IMR-90 (cell line): ENCODE data around the gene EBLN2. TPM values are rescaled to one million over a fixed set of nuclear protein-coding genes. Genes with fewer than 3 reads are reported as not detected.
A peak's percentile ranks its signal among the peaks of the same experiment; 100 is the strongest.

Experiments
- ATAC-seq: fragments of 200-7000 bp; cut with Tn5 transposase; 2 replicates; pipeline ENCODE4 v1.9.1; 2020; ENCODE audit warnings: low read depth, mild to moderate bottlenecking, moderate library complexity
- BruUV-seq: library from RNA; stranded (reverse); fragments of 400-500 nt; replicated peaks from 2 replicates; lab custom pipeline; 2021; lab: Mats Ljungman, UMichigan
- CTCF ChIA-PET: fragments of 300-600 bp; formaldehyde crosslinking; extraction: SDS; loops from one replicate; lab custom pipeline; 2021; ENCODE audit warnings: antibody characterized with exemption; lab: Yijun Ruan, JAX
- POLR2A ChIA-PET: fragments of 300-600 bp; sonication (Branson Sonifier 250); formaldehyde crosslinking; loops from one replicate; lab custom pipeline; 2022; ENCODE audit warnings: antibody characterized with exemption; ENCODE audit not compliant: unreplicated experiment; lab: Charles Lee
- DNase-seq: peaks from one replicate; pipeline ENCODE4 v3.0.0; 2013
- H2AFZ ChIP-seq: replicated peaks from 2 replicates; pipeline ENCODE3; 2013; ENCODE audit warnings: low read length, mild to moderate bottlenecking; ENCODE audit not compliant: poor library complexity
- H2AK5ac ChIP-seq: 2 replicates; pipeline ENCODE4 v1.6.1; 2013; ENCODE audit warnings: low read depth, low read length, inconsistent platforms
- H2AK9ac ChIP-seq: replicated peaks from 2 replicates; pipeline ENCODE3; 2013; ENCODE audit warnings: mild to moderate bottlenecking, low read depth, low read length, moderate library complexity; ENCODE audit not compliant: poor library complexity
- H2BK120ac ChIP-seq: 2 replicates; pipeline ENCODE4 v1.6.1; 2013; ENCODE audit warnings: low read depth, low read length, inconsistent platforms
- H2BK15ac ChIP-seq: 3 replicates; pipeline ENCODE4 v1.6.1; 2013; ENCODE audit warnings: low read depth, low read length, inconsistent platforms
- H2BK20ac ChIP-seq: 2 replicates; pipeline ENCODE4 v1.6.1; 2013; ENCODE audit warnings: low read depth, mild to moderate bottlenecking, inconsistent platforms, low read length, moderate library complexity
- H2BK5ac ChIP-seq: 2 replicates; pipeline ENCODE4 v1.6.1; 2013; ENCODE audit warnings: mild to moderate bottlenecking, low read depth, low read length, inconsistent platforms; ENCODE audit not compliant: poor library complexity, severe bottlenecking
- H3K14ac ChIP-seq: replicated peaks from 2 replicates; pipeline ENCODE4 v1.6.1; 2013; ENCODE audit warnings: low read depth, low read length, inconsistent platforms
- H3K18ac ChIP-seq: 2 replicates; pipeline ENCODE4 v1.6.1; 2013; ENCODE audit warnings: low read depth, low read length, control low read depth
- H3K23ac ChIP-seq: 2 replicates; pipeline ENCODE4 v1.6.1; 2013; ENCODE audit warnings: low read depth, low read length, inconsistent platforms
- H3K27ac ChIP-seq: 2 replicates; pipeline ENCODE4 v1.5.1; 2013; ENCODE audit warnings: mild to moderate bottlenecking, control low read depth, low read length; ENCODE audit not compliant: insufficient read depth
- H3K27me3 ChIP-seq: 2 replicates; pipeline ENCODE4 v1.6.1; 2013; ENCODE audit warnings: low read length; ENCODE audit not compliant: control insufficient read depth, insufficient read depth
- H3K36me3 ChIP-seq: 2 replicates; pipeline ENCODE4 v1.6.1; 2013; ENCODE audit warnings: low read length, mixed read lengths; ENCODE audit not compliant: control insufficient read depth, insufficient read depth
- H3K4ac ChIP-seq: 2 replicates; pipeline ENCODE4 v1.6.1; 2013; ENCODE audit warnings: low read depth, low read length, inconsistent platforms
- H3K4me1 ChIP-seq: 2 replicates; pipeline ENCODE4 v1.6.1; 2013; ENCODE audit warnings: low read length, mixed read lengths; ENCODE audit not compliant: control insufficient read depth, insufficient read depth
- H3K4me2 ChIP-seq: 2 replicates; pipeline ENCODE4 v1.6.1; 2013; ENCODE audit warnings: low read depth, mild to moderate bottlenecking, control low read depth, low read length, moderate library complexity
- H3K4me3 ChIP-seq: 2 replicates; pipeline ENCODE4 v1.5.1; 2013; ENCODE audit warnings: low read depth, mild to moderate bottlenecking, control low read depth, low read length, moderate library complexity; ENCODE audit not compliant: insufficient read depth
- H3K56ac ChIP-seq: 2 replicates; pipeline ENCODE4 v1.6.1; 2013; ENCODE audit warnings: low read length, inconsistent platforms; ENCODE audit not compliant: insufficient read depth; ENCODE audit errors: extremely low read depth
- H3K79me1 ChIP-seq, 2 experiments: 2 replicates each; pipeline ENCODE4 v1.6.1; 2013; ENCODE audit warnings: low read length in 2 of 2, inconsistent platforms in 1 of 2, low read depth in 1 of 2
- H3K9ac ChIP-seq: 2 replicates; pipeline ENCODE4 v1.6.1; 2013; ENCODE audit warnings: low read depth, low read length, control low read depth
- H3K9me1 ChIP-seq: 2 replicates; pipeline ENCODE4 v1.6.1; 2013; ENCODE audit warnings: low read length, inconsistent platforms; ENCODE audit not compliant: insufficient read depth
- H3K9me3 ChIP-seq: 2 replicates; pipeline ENCODE4 v1.6.1; 2013; ENCODE audit warnings: low read length; ENCODE audit not compliant: control insufficient read depth, insufficient read depth
- H4K20me1 ChIP-seq: 2 replicates; pipeline ENCODE4 v1.6.1; 2013; ENCODE audit warnings: low read length, inconsistent platforms; ENCODE audit not compliant: insufficient read depth
- H4K5ac ChIP-seq: 2 replicates; pipeline ENCODE4 v1.6.1; 2013; ENCODE audit warnings: mild to moderate bottlenecking, low read depth, low read length, control low read depth
- H4K8ac ChIP-seq, 2 experiments: 2 replicates each; pipeline ENCODE4 v1.6.1; 2013; ENCODE audit warnings: low read depth in 2 of 2, low read length in 2 of 2, control low read depth in 1 of 2, inconsistent platforms in 1 of 2
- H4K91ac ChIP-seq: 2 replicates; pipeline ENCODE4 v1.6.1; 2013; ENCODE audit warnings: low read depth, low read length, inconsistent platforms; ENCODE audit not compliant: insufficient read depth
- BHLHE40 ChIP-seq: fragments of 150-350 bp; IDR thresholded peaks from 2 replicates; pipeline ENCODE4 v1.6.1; 2016; ENCODE audit warnings: mild to moderate bottlenecking, low read depth, low read length
- CHD1 ChIP-seq: IDR thresholded peaks from 2 replicates; pipeline ENCODE4 v1.6.1; 2012; ENCODE audit warnings: low read depth, low read length, improper control_type of control experiment
- CTCF ChIP-seq: conservative IDR thresholded peaks from 2 replicates; pipeline ENCODE4 v1.5.1; 2012; ENCODE audit warnings: mild to moderate bottlenecking, low read depth, low read length, improper control_type of control experiment
- FOS ChIP-seq: fragments of 150-350 bp; IDR thresholded peaks from 2 replicates; pipeline ENCODE4 v1.6.1; 2016; ENCODE audit warnings: low read depth, low read length
- MAFK ChIP-seq: IDR thresholded peaks from 2 replicates; pipeline ENCODE4 v1.6.1; 2012; ENCODE audit warnings: low read depth, low read length, improper control_type of control experiment
- MAZ ChIP-seq: IDR thresholded peaks from 2 replicates; pipeline ENCODE4 v1.6.1; 2012; ENCODE audit warnings: low read depth, mild to moderate bottlenecking, low read length, improper control_type of control experiment, moderate library complexity, borderline replicate concordance
- MXI1 ChIP-seq: IDR thresholded peaks from 2 replicates; pipeline ENCODE4 v1.6.1; 2012; ENCODE audit warnings: low read depth, mild to moderate bottlenecking, low read length, moderate library complexity, borderline replicate concordance
- NFE2L2 ChIP-seq: fragments of 150-350 bp; IDR thresholded peaks from 2 replicates; pipeline ENCODE4 v1.6.1; 2016; ENCODE audit warnings: low read depth, mild to moderate bottlenecking, low read length
- POLR2A ChIP-seq: IDR thresholded peaks from 2 replicates; pipeline ENCODE4 v1.6.1; 2012; ENCODE audit warnings: mild to moderate bottlenecking, low read depth, low read length
- RAD21 ChIP-seq: IDR thresholded peaks from 2 replicates; pipeline ENCODE4 v1.6.1; 2012; ENCODE audit warnings: low read length, improper control_type of control experiment
- RCOR1 ChIP-seq: IDR thresholded peaks from 2 replicates; pipeline ENCODE4 v1.6.1; 2012; ENCODE audit warnings: mild to moderate bottlenecking, low read length, improper control_type of control experiment; ENCODE audit not compliant: insufficient replicate concordance
- RFX5 ChIP-seq: IDR thresholded peaks from 2 replicates; pipeline ENCODE4 v1.8.0; 2012; ENCODE audit warnings: low read depth, mild to moderate bottlenecking, low read length, moderate library complexity
- SMC3 ChIP-seq: fragments of 150-350 bp; IDR thresholded peaks from 2 replicates; pipeline ENCODE4 v1.6.1; 2016; ENCODE audit warnings: low read depth, mild to moderate bottlenecking, antibody characterized with exemption, low read length, moderate library complexity
- WGBS, 2 experiments: methylation state at CpG; one replicate each; pipeline versions ENCODE4 v1.1.5 to v1.1.7; 2013; ENCODE audit warnings: missing lambda C conversion rate in 2 of 2; ENCODE audit not compliant: insufficient read length in 1 of 2; ENCODE audit errors: extremely low coverage in 2 of 2; 5-methylcytosine and 5-hydroxymethylcytosine counted together
- dilution Hi-C: fragments of 300-500 bp; cut with HindIII; formaldehyde crosslinking; loops from one replicate; pipeline ENCODE4 v1.14.3; 2018; ENCODE audit warnings: low sequenced_read_pairs; ENCODE audit not compliant: unreplicated experiment
- in situ Hi-C: fragments of 300-500 bp; cut with MboI; formaldehyde crosslinking; loops from 3 replicates; pipeline ENCODE4 v1.14.3; 2019; ENCODE audit warnings: low sequenced_read_pairs, inconsistent platforms, mixed read lengths
- intact Hi-C: fragments of 100-400 bp; cut with micrococcal nuclease; formaldehyde crosslinking; loops from 2 replicates; pipeline ENCODE4 v1.10.0; 2022
- polyA plus RNA-seq, 3 experiments: library from polyadenylated mRNA; depleted of rRNA; stranded (reverse); fragments of >200 nt; gene quantifications; 2 replicates each; pipeline ENCODE4 v1.2.3, GENCODE V29; 2012; ENCODE audit warnings: low replicate concordance in 1 of 3
- total RNA-seq: library from RNA; depleted of rRNA; stranded (reverse); fragments of >200 nt; gene quantifications from 2 replicates; pipeline ENCODE4 v1.2.3, GENCODE V29; 2012
- TF ChIP-seq, protein P1 (sequence below): fragments of 150-350 bp; IDR thresholded peaks from 2 replicates; pipeline ENCODE4 v1.6.1; 2016; ENCODE audit warnings: low read depth, mild to moderate bottlenecking, low read length, moderate library complexity, borderline replicate concordance
- TF ChIP-seq, protein P2 (sequence below): fragments of 150-350 bp; IDR thresholded peaks from 2 replicates; pipeline ENCODE4 v1.6.1; 2017; ENCODE audit warnings: mild to moderate bottlenecking, antibody characterized with exemption, low read length, low read depth

Gene EBLN2
- total and polyA plus RNA-seq, 2 of the 4 experiments (the other 2 are of a cell fraction), result 2.5 to 7.7 TPM

DNA sequence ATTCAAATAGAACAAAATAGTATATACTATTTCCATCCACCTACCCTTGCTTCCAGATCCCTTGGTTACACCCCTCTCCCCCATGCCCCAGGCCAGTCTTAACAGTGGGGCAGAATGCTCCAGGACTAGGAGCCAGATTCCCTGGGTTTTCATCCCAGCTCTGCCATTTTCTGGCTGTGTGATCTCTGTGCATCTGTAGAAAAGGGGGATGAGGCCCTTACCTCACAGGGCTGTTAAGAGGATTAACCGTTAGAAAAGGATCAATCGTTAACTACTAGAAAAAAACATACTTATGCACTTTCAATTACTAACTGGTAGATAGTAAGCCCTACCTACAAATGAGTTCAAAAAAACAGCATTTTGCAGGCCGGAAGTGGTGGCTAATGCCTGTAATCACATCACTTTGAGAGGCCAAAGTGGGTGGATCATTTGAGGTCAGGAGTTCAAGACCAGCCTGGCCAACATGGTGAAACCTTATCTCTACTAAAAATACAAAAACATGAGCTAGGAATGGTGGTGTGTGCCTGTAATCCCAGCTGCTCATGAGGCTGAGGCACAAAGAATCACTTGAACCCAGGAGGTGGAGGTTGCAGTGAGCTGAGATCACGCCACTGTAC, 11.7 kb downstream of the EBLN2 start:
- Histone ChIP-seq H3K27me3 (no peaks in the 10 kb centered on the region), H3K56ac (no peak overlapping the region), H2BK120ac (no peak overlapping the region), H2AK5ac (peak overlapping the region; percentile 29; the same call in 1 of the 2 replicates), H3K23ac (no peak overlapping the region), H3K4ac (no peak overlapping the region), H3K4me3 (no peak overlapping the region), H3K27ac (no peak overlapping the region), H4K91ac (no peak overlapping the region), H3K18ac (peak overlapping the region; percentile 28; the same call in 1 of the 2 replicates), H4K5ac (peak overlapping the region; percentile 20; the same call in 1 of the 2 replicates), H2AFZ (no peak overlapping the region), H3K4me1 (peaks cover 22% of the 10 kb centered on the region), H3K9me1 (peaks cover 8% of the 10 kb centered on the region), H3K36me3 (no peaks in the 10 kb centered on the region; the same call in 1 of the 2 replicates), H3K4me2 (no peak overlapping the region), H2BK15ac (no peak overlapping the region), H3K9ac (no peak overlapping the region), H2AK9ac (no peak overlapping the region), H2BK5ac (no peak overlapping the region), H3K79me1 (peaks cover 3 to 6% of the 10 kb centered on the region in 2 experiments; a peak in 1 of 4 replicates), H2BK20ac (no peak overlapping the region), H3K14ac (no peak overlapping the region), H4K20me1 (peaks cover 10% of the 10 kb centered on the region), H4K8ac (no peak overlapping the region; a peak in 1 of 4 replicates), H3K9me3 (no peaks in the 10 kb centered on the region)
- ATAC-seq, result no peak; the same call in none of the 2 replicates
- peak; percentile 21 for DNase-seq
- dilution Hi-C loops, result no loop called here
- CTCF ChIA-PET, result interaction anchor here (0.7 kb wide), 1 partner anchor 1409 kb away, joined by 4 read pairs; no protein-coding TSS in a partner anchor
- 100% methylated on average over 1 of the region's 4 CpGs; no CpG with 5 or more reads in 1 of the 2 experiments for whole genome bisulfite sequencing, 2 experiments
- BruUV-seq, result no TSS peak
- in situ Hi-C loops, result loop anchor here (5.0 to 10.0 kb wide), 2 partner anchors 226 to 1348 kb away; partner anchors contain the start of genes EIF4E3 and SHQ1
- intact Hi-C loops, result loop anchor here (5.0 kb wide), 3 partner anchors 76 to 1361 kb away; partner anchors contain the start of genes PPP4R2 and SHQ1
- POLR2A ChIA-PET, result no interaction called here
- no peak for TF ChIP-seq FOS
- TF ChIP-seq RAD21, result no peak
- TF ChIP-seq MXI1, result no peak
- TF ChIP-seq RCOR1, result no peak
- TF ChIP-seq RFX5, result no peak
- no peak for TF ChIP-seq POLR2A
- TF ChIP-seq MAZ, result no peak
- no peak for TF ChIP-seq CTCF
- no peak for TF ChIP-seq NFE2L2
- TF ChIP-seq, protein P1, sequence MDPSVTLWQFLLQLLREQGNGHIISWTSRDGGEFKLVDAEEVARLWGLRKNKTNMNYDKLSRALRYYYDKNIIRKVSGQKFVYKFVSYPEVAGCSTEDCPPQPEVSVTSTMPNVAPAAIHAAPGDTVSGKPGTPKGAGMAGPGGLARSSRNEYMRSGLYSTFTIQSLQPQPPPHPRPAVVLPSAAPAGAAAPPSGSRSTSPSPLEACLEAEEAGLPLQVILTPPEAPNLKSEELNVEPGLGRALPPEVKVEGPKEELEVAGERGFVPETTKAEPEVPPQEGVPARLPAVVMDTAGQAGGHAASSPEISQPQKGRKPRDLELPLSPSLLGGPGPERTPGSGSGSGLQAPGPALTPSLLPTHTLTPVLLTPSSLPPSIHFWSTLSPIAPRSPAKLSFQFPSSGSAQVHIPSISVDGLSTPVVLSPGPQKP, result no peak
- TF ChIP-seq CHD1, result no peak
- TF ChIP-seq, protein P2, sequence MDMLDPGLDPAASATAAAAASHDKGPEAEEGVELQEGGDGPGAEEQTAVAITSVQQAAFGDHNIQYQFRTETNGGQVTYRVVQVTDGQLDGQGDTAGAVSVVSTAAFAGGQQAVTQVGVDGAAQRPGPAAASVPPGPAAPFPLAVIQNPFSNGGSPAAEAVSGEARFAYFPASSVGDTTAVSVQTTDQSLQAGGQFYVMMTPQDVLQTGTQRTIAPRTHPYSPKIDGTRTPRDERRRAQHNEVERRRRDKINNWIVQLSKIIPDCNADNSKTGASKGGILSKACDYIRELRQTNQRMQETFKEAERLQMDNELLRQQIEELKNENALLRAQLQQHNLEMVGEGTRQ, result no peak
- no peak for TF ChIP-seq MAFK
- TF ChIP-seq SMC3, result no peak
- no peak for TF ChIP-seq BHLHE40
